GM23338 (cell line): Measurements from ENCODE around the gene OSTC.
A peak's percentile ranks its signal among the peaks of the same experiment; 100 is the strongest.

Experiments used
- CREB1 ChIP-seq: fragments of 250-450 bp; sonication (Bioruptor Pico); IDR thresholded peaks from 2 replicates; pipeline ENCODE4 v1.5.0; 2020; ENCODE audit warnings: low read depth, mild to moderate bottlenecking, moderate library complexity
- CTCF ChIP-seq, 2 experiments: fragments of 200-600 bp in 1 of 2; sonication (generic) in 1 of 2; conservative IDR thresholded peaks; 2 replicates each; pipeline versions ENCODE4 v1.5.1 to v1.6.1; 2016 to 2017; ENCODE audit warnings: antibody characterized with exemption in 2 of 2, low read depth in 2 of 2, mild to moderate bottlenecking in 2 of 2, moderate library complexity in 1 of 2
- EZH2 ChIP-seq: fragments of 200-600 bp; sonication (generic); IDR thresholded peaks from one replicate; pipeline ENCODE4 v1.8.0; 2017; ENCODE audit warnings: antibody characterized with exemption, mild to moderate bottlenecking, low read depth; ENCODE audit not compliant: unreplicated experiment
- EZH2phosphoT487 ChIP-seq: fragments of 200-600 bp; sonication (generic); IDR thresholded peaks from one replicate; pipeline ENCODE4 v1.8.1; 2018; ENCODE audit warnings: antibody characterized with exemption; ENCODE audit not compliant: unreplicated experiment
- JUNB ChIP-seq: IDR thresholded peaks from one replicate; pipeline ENCODE4 v1.6.1; 2016; ENCODE audit warnings: antibody characterized with exemption; ENCODE audit not compliant: unreplicated experiment
- POLR2AphosphoS5 ChIP-seq: IDR thresholded peaks from 2 replicates; pipeline ENCODE4 v1.6.1; 2016; ENCODE audit warnings: antibody characterized with exemption, low read depth
- REST ChIP-seq: IDR thresholded peaks from one replicate; pipeline ENCODE4 v1.6.1; 2018; ENCODE audit warnings: antibody characterized with exemption; ENCODE audit not compliant: unreplicated experiment
- STAT1 ChIP-seq: IDR thresholded peaks from one replicate; pipeline ENCODE4 v1.6.1; 2016; ENCODE audit warnings: antibody characterized with exemption; ENCODE audit not compliant: unreplicated experiment
- ZNF331 ChIP-seq: fragments of 250-450 bp; sonication (Bioruptor Pico); IDR thresholded peaks from 2 replicates; pipeline ENCODE4 v1.5.0; 2020; ENCODE audit warnings: low read depth, mild to moderate bottlenecking, moderate library complexity
- TF ChIP-seq, protein P1 (sequence below): fragments of 250-450 bp; sonication (Bioruptor Pico); IDR thresholded peaks from 2 replicates; pipeline ENCODE4 v1.5.0; 2020; ENCODE audit warnings: mild to moderate bottlenecking, moderate library complexity
- TF ChIP-seq, protein P2 (sequence below): IDR thresholded peaks from 2 replicates; pipeline ENCODE4 v1.6.1; 2016; ENCODE audit warnings: antibody characterized with exemption

- TF ChIP-seq CTCF (conservative IDR thresholded peaks at IDR 0.05; ENCODE audit: low read depth in 2 of 2) (0 out of 4 replicates have a peak, but pooled peaks of 1 of the 2 experiments have one; percentile 12), EZH2 (no peak), REST (no peak), EZH2phosphoT487 (no peak), POLR2AphosphoS5 (peak; percentile 94), ZNF331 (CRISPR knock-in tag) (no peak), JUNB (no peak), CREB1 (CRISPR knock-in tag) (peak; percentile 72), STAT1 (no peak)
- TF ChIP-seq, protein P1, sequence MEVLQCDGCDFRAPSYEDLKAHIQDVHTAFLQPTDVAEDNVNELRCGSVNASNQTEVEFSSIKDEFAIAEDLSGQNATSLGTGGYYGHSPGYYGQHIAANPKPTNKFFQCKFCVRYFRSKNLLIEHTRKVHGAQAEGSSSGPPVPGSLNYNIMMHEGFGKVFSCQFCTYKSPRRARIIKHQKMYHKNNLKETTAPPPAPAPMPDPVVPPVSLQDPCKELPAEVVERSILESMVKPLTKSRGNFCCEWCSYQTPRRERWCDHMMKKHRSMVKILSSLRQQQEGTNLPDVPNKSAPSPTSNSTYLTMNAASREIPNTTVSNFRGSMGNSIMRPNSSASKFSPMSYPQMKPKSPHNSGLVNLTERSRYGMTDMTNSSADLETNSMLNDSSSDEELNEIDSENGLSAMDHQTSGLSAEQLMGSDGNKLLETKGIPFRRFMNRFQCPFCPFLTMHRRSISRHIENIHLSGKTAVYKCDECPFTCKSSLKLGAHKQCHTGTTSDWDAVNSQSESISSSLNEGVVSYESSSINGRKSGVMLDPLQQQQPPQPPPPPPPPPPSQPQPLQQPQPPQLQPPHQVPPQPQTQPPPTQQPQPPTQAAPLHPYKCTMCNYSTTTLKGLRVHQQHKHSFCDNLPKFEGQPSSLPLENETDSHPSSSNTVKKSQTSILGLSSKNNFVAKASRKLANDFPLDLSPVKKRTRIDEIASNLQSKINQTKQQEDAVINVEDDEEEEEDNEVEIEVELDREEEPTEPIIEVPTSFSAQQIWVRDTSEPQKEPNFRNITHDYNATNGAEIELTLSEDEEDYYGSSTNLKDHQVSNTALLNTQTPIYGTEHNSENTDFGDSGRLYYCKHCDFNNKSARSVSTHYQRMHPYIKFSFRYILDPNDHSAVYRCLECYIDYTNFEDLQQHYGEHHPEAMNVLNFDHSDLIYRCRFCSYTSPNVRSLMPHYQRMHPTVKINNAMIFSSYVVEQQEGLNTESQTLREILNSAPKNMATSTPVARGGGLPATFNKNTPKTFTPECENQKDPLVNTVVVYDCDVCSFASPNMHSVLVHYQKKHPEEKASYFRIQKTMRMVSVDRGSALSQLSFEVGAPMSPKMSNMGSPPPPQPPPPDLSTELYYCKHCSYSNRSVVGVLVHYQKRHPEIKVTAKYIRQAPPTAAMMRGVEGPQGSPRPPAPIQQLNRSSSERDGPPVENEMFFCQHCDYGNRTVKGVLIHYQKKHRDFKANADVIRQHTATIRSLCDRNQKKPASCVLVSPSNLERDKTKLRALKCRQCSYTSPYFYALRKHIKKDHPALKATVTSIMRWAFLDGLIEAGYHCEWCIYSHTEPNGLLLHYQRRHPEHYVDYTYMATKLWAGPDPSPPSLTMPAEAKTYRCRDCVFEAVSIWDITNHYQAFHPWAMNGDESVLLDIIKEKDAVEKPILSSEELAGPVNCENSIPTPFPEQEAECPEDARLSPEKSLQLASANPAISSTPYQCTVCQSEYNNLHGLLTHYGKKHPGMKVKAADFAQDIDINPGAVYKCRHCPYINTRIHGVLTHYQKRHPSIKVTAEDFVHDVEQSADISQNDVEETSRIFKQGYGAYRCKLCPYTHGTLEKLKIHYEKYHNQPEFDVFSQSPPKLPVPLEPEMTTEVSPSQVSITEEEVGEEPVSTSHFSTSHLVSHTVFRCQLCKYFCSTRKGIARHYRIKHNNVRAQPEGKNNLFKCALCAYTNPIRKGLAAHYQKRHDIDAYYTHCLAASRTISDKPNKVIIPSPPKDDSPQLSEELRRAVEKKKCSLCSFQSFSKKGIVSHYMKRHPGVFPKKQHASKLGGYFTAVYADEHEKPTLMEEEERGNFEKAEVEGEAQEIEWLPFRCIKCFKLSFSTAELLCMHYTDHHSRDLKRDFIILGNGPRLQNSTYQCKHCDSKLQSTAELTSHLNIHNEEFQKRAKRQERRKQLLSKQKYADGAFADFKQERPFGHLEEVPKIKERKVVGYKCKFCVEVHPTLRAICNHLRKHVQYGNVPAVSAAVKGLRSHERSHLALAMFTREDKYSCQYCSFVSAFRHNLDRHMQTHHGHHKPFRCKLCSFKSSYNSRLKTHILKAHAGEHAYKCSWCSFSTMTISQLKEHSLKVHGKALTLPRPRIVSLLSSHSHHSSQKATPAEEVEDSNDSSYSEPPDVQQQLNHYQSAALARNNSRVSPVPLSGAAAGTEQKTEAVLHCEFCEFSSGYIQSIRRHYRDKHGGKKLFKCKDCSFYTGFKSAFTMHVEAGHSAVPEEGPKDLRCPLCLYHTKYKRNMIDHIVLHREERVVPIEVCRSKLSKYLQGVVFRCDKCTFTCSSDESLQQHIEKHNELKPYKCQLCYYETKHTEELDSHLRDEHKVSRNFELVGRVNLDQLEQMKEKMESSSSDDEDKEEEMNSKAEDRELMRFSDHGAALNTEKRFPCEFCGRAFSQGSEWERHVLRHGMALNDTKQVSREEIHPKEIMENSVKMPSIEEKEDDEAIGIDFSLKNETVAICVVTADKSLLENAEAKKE = no peak
- TF ChIP-seq, protein P2, sequence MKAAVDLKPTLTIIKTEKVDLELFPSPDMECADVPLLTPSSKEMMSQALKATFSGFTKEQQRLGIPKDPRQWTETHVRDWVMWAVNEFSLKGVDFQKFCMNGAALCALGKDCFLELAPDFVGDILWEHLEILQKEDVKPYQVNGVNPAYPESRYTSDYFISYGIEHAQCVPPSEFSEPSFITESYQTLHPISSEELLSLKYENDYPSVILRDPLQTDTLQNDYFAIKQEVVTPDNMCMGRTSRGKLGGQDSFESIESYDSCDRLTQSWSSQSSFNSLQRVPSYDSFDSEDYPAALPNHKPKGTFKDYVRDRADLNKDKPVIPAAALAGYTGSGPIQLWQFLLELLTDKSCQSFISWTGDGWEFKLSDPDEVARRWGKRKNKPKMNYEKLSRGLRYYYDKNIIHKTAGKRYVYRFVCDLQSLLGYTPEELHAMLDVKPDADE = no peak
Measured at GRCh38 chr4:108650212-108651013, at the start of gene OSTC.
